Keratinocyte (primary cell): ENCODE results near the gene S100A4. TPM values are rescaled to one million over a fixed set of nuclear protein-coding genes. Genes with fewer than 3 reads are reported as not detected.
A peak's percentile ranks its signal among the peaks of the same experiment; 100 is the strongest.

ENCODE experiments used
- DNase-seq: peaks from one replicate; pipeline ENCODE4 v3.0.0-alpha.2; 2011; ENCODE audit warnings: low read depth, missing footprints, low spot score
- FAIRE-seq: peaks from 2 replicates; lab custom pipeline; 2011; peaks lifted over from hg19 to GRCh38; lab: Jason Lieb, UNC
- H2AFZ ChIP-seq: 2 replicates; pipeline ENCODE4 v1.6.0; 2012; ENCODE audit warnings: low read length, control low read depth, inconsistent platforms; ENCODE audit not compliant: control insufficient read depth
- H3K27ac ChIP-seq: 2 replicates; pipeline ENCODE4 v1.5.1; 2011; ENCODE audit warnings: low read length; ENCODE audit not compliant: control insufficient read depth, insufficient read depth
- H3K27me3 ChIP-seq: 3 replicates; pipeline ENCODE4 v1.6.0; 2011; ENCODE audit warnings: low read length; ENCODE audit not compliant: control insufficient read depth, insufficient read depth; ENCODE audit errors: extremely low read depth
- H3K36me3 ChIP-seq, 2 experiments: 2 replicates in 1 of 2; 3 replicates in 1 of 2; pipeline ENCODE4 v1.5.1; 2011; ENCODE audit warnings: low read length in 2 of 2, mild to moderate bottlenecking in 1 of 2; ENCODE audit not compliant: control insufficient read depth in 2 of 2, insufficient read depth in 2 of 2; ENCODE audit errors: extremely low read depth in 1 of 2
- H3K4me1 ChIP-seq: 3 replicates; pipeline ENCODE4 v1.5.1; 2011; ENCODE audit warnings: low read length; ENCODE audit not compliant: control insufficient read depth, insufficient read depth; ENCODE audit errors: extremely low read depth
- H3K4me2 ChIP-seq: 3 replicates; pipeline ENCODE4 v1.6.0; 2011; ENCODE audit warnings: low read depth, low read length; ENCODE audit not compliant: control insufficient read depth, insufficient read depth; ENCODE audit errors: extremely low read depth
- H3K4me3 ChIP-seq, 3 experiments: fragments of 200-600 bp in 1 of 3; sonication (generic) in 1 of 3; 2 replicates in 2 of 3; 3 replicates in 1 of 3; pipeline ENCODE4 v1.5.1; 2011 to 2016; ENCODE audit warnings: low read length in 3 of 3, mild to moderate bottlenecking in 3 of 3, control low read depth in 2 of 3, inconsistent platforms in 1 of 3, low read depth in 1 of 3, mixed read lengths in 1 of 3, mixed run types in 1 of 3, moderate library complexity in 1 of 3; ENCODE audit not compliant: control insufficient read depth in 2 of 3, insufficient read depth in 2 of 3; ENCODE audit errors: extremely low read depth in 1 of 3
- H3K79me2 ChIP-seq: 2 replicates; pipeline ENCODE4 v1.6.0; 2012; ENCODE audit warnings: low read length; ENCODE audit not compliant: control insufficient read depth, insufficient read depth
- H3K9ac ChIP-seq: 3 replicates; pipeline ENCODE4 v1.6.0; 2011; ENCODE audit warnings: low read length; ENCODE audit not compliant: control insufficient read depth, insufficient read depth; ENCODE audit errors: extremely low read depth
- H3K9me1 ChIP-seq: 3 replicates; pipeline ENCODE4 v1.6.0; 2011; ENCODE audit warnings: low read length; ENCODE audit not compliant: control insufficient read depth, insufficient read depth; ENCODE audit errors: extremely low read depth
- H3K9me3 ChIP-seq: 2 replicates; pipeline ENCODE4 v1.5.1; 2012; ENCODE audit warnings: low read depth, low read length; ENCODE audit not compliant: control insufficient read depth
- H4K20me1 ChIP-seq: 3 replicates; pipeline ENCODE4 v1.6.0; 2011; ENCODE audit warnings: low read length; ENCODE audit not compliant: control insufficient read depth, insufficient read depth; ENCODE audit errors: extremely low read depth
- CTCF ChIP-seq, 3 experiments: IDR thresholded peaks in 1 of 3; conservative IDR thresholded peaks in 1 of 3; optimal IDR thresholded peaks in 1 of 3; 2 replicates in 2 of 3; 3 replicates in 1 of 3; pipeline versions ENCODE3 to v1.5.1; 2011; ENCODE audit warnings: low read length in 3 of 3, mild to moderate bottlenecking in 3 of 3, moderate library complexity in 2 of 3, control low read depth in 1 of 3, inconsistent platforms in 1 of 3; ENCODE audit not compliant: insufficient read depth in 2 of 3; ENCODE audit errors: extremely low read depth in 1 of 3
- EZH2 ChIP-seq: IDR thresholded peaks from one replicate; pipeline ENCODE4 v1.6.1; 2012; ENCODE audit warnings: inconsistent platforms, mild to moderate bottlenecking, low read length, moderate library complexity
- dilution Hi-C: fragments of 300-500 bp; cut with MboI; formaldehyde crosslinking; loops from one replicate; pipeline ENCODE4 v1.7.0; 2020; ENCODE audit warnings: low sequenced_read_pairs; ENCODE audit not compliant: extremely low pct_ligation_motif_present
- polyA plus RNA-seq, 5 experiments: library from polyadenylated mRNA; depleted of rRNA in 3 of 5; stranded (reverse) in 3 of 5; stranded (forward) in 1 of 5; unstranded in 1 of 5; fragments of >200 nt; gene quantifications; 1 replicate in 1 of 5; 2 replicates in 3 of 5; 3 replicates in 1 of 5; pipeline versions ENCODE4 v1.2.1 to v1.2.3, GENCODE V29; 2011 to 2012; ENCODE audit warnings: missing spikeins in 2 of 5, low read depth in 1 of 5, low replicate concordance in 1 of 5

Gene S100A4
- polyA plus RNA-seq, 1 donor (not counting 4 experiments of a cell fraction or from before 2014, with no cell fraction given), result 21.4 TPM

DNA sequence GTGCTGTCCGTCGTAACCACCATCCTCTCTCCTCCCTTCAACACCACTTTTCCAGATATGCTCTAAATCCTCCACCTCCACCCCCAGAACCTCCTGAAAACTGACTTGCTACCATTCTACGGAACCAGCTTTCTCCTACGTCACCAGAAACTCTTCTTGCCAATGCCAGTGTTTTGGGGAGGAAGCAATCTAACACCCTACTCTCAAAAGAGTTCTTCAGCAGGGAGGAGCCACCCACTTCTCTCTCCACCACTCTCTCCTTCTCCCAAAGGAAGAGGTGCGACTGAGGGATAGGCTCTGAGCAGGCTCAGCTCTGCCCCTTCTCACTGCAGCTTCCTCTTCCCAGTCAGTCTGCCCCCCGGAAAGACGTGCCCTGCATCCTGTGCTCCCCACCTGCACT lies 26.1 kb upstream of the S100A4 start:
- Histone ChIP-seq H3K27me3 (no peaks in the 10 kb centered on the region), H3K79me2 (peaks cover 2% of the 10 kb centered on the region), H3K9me1 (no peaks in the 10 kb centered on the region), H3K4me2 (no peak overlapping the region), H3K4me1 (peaks cover 48% of the 10 kb centered on the region), H4K20me1 (no peaks in the 10 kb centered on the region), H3K27ac (peak overlapping the region; percentile 81), H3K4me3 (no peak overlapping the region), H3K9ac (peak overlapping the region; percentile 52), H3K36me3 (no peaks in the 10 kb centered on the region), H3K9me3 (no peaks in the 10 kb centered on the region), H2AFZ (no peak overlapping the region)
- dilution Hi-C loops, result no loop called here
- TF ChIP-seq EZH2, result no peak
- no peak for TF ChIP-seq CTCF (optimal IDR thresholded peaks at IDR 0.05 in 1 of 3, IDR thresholded peaks at IDR 0.05 in 1 of 3, conservative IDR thresholded peaks at IDR 0.05 in 1 of 3; ENCODE audit: extremely low read depth in 1 of 3, insufficient read depth in 2 of 3, low read length in 3 of 3)
- no peak for FAIRE-seq
- no peak for DNase-seq

DNA sequence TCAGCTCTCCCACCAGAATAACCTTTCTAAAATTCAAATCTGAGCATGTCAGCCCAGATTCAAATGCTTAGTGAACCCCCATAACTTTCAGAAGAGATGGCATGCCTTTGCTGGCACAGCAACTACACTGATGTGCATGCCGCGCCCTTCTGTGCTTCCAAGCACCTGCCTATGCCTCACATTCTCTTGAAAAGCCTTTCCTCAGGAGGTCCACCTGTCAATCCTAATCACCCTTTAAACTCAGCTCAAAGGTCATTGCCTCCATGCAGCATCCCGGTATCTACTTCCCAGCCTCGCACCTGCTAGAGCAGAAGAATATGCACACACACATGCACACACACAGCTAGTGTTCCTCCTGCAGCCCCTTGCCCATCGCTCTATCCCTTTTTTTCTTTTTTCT lies 25.3 kb upstream of the S100A4 start:
- H3K36me3 ChIP-seq, result no peaks in the 10 kb centered on the region
- FAIRE-seq (no peak), DNase-seq (no peak)
- no peak overlapping the region for H3K9ac ChIP-seq
- peaks cover 52% of the 10 kb centered on the region for H3K4me1 ChIP-seq
- no peaks in the 10 kb centered on the region for H3K9me3 ChIP-seq
- H3K4me2 ChIP-seq, result no peak overlapping the region
- no peaks in the 10 kb centered on the region for H3K9me1 ChIP-seq
- H3K79me2 ChIP-seq, result peaks cover 2% of the 10 kb centered on the region
- dilution Hi-C loops, result no loop called here
- no peak overlapping the region for H2AFZ ChIP-seq
- H3K27ac ChIP-seq, result no peak overlapping the region
- no peak overlapping the region for H3K4me3 ChIP-seq
- TF ChIP-seq CTCF (optimal IDR thresholded peaks at IDR 0.05 in 1 of 3, IDR thresholded peaks at IDR 0.05 in 1 of 3, conservative IDR thresholded peaks at IDR 0.05 in 1 of 3; ENCODE audit: extremely low read depth in 1 of 3, insufficient read depth in 2 of 3, low read length in 3 of 3), result no peak
- TF ChIP-seq EZH2, result no peak
- no peaks in the 10 kb centered on the region for H4K20me1 ChIP-seq
- no peaks in the 10 kb centered on the region for H3K27me3 ChIP-seq
